ENCODE results near the gene C1QC. TPM values are rescaled to one million over a fixed set of nuclear protein-coding genes. Genes with fewer than 3 reads are reported as not detected.

The C1QC gene
- total and polyA plus RNA-seq, 4 donors: 41.3 to 554 (median 230) TPM

- WGBS, 2 donors: 45 to 48% methylated on average over 5 of the region's 5 CpGs
- ATAC-seq (ENCODE audit: insufficient read depth, low FRiP score) (peak; percentile 72), DNase-seq (peak; percentile 27 to 44 (median 32))
- Histone ChIP-seq H3K4me1 (ENCODE audit: control insufficient read depth in 5 of 5, insufficient read depth in 5 of 5, low read length in 5 of 5) (peaks cover 0 to 8% (median 0%) of the 10 kb centered on the region in 5 donors), H3K4me3 (peak within 1 kb of the TSS; percentile 21), H3K27me3 (ENCODE audit: control insufficient read depth in 3 of 3, insufficient read depth in 3 of 3, low read length in 2 of 3) (peaks cover 0 to 10% (median 0%) of the 10 kb centered on the region in 3 donors), H3K9ac (ENCODE audit: insufficient read depth in 1 of 2, low read length in 2 of 2) (no peak within 1 kb of the TSS), H3K9me3 (ENCODE audit: control insufficient read depth in 4 of 4, insufficient read depth in 3 of 4, low read length in 3 of 4) (no peaks in the 10 kb centered on the region), H3K27ac (ENCODE audit: low read depth in 1 of 2, low read length in 1 of 2) (peak within 1 kb of the TSS in 1 of 2 donors; percentile 13), H3K36me3 (ENCODE audit: control insufficient read depth in 4 of 4, insufficient read depth in 4 of 4, low read length in 4 of 4) (no peaks in the 10 kb centered on the region)
- TF ChIP-seq CTCF (IDR thresholded peaks at IDR 0.05; ENCODE audit: control extremely low read depth, extremely low read depth): no peak
Measured at GRCh38 chr1:22636353-22636752, 7.1 kb upstream of the C1QC start, which contains the start of gene C1QA. Gene C1QA (plus strand): TSS chr1:22636628. CDS start chr1:22637617, 989 bp downstream.

- Histone ChIP-seq H3K4me1 (ENCODE audit: control insufficient read depth in 5 of 5, insufficient read depth in 5 of 5, low read length in 5 of 5) (peaks cover 0 to 11% (median 0%) of the 10 kb centered on the region in 5 donors), H3K9me3 (ENCODE audit: control insufficient read depth in 4 of 4, insufficient read depth in 3 of 4, low read length in 3 of 4) (no peaks in the 10 kb centered on the region), H3K36me3 (ENCODE audit: control insufficient read depth in 4 of 4, insufficient read depth in 4 of 4, low read length in 4 of 4) (no peaks in the 10 kb centered on the region), H3K27ac (ENCODE audit: low read depth in 1 of 2, low read length in 1 of 2) (no peak overlapping the region), H3K4me3 (peak overlapping the region; percentile 21), H3K9ac (ENCODE audit: insufficient read depth in 1 of 2, low read length in 2 of 2) (no peak overlapping the region), H3K27me3 (ENCODE audit: control insufficient read depth in 3 of 3, insufficient read depth in 3 of 3, low read length in 2 of 3) (peaks cover 0 to 7% (median 0%) of the 10 kb centered on the region in 3 donors)
- ATAC-seq (ENCODE audit: insufficient read depth, low FRiP score): no peak
- WGBS, 2 donors: 74 to 80% methylated on average over 6 of the region's 6 CpGs
- DNase-seq: no peak
- no peak for TF ChIP-seq CTCF (IDR thresholded peaks at IDR 0.05; ENCODE audit: control extremely low read depth, extremely low read depth)
Measured at GRCh38 chr1:22636927-22637326, 6.5 kb upstream of the C1QC start.

GRCh38 chr1:22637907-22638445 lies 5.5 kb upstream of the C1QC start:
- Histone ChIP-seq H3K4me1 (ENCODE audit: control insufficient read depth in 5 of 5, insufficient read depth in 5 of 5, low read length in 5 of 5) (peaks cover 0 to 11% (median 0%) of the 10 kb centered on the region in 5 donors), H3K27ac (ENCODE audit: low read depth in 1 of 2, low read length in 1 of 2) (peak overlapping the region in 1 of 2 donors; percentile 13), H3K27me3 (ENCODE audit: control insufficient read depth in 3 of 3, insufficient read depth in 3 of 3, low read length in 2 of 3) (peaks cover 0 to 7% (median 0%) of the 10 kb centered on the region in 3 donors), H3K9me3 (ENCODE audit: control insufficient read depth in 4 of 4, insufficient read depth in 3 of 4, low read length in 3 of 4) (no peaks in the 10 kb centered on the region), H3K9ac (ENCODE audit: insufficient read depth in 1 of 2, low read length in 2 of 2) (no peak overlapping the region), H3K4me3 (no peak overlapping the region), H3K36me3 (ENCODE audit: control insufficient read depth in 4 of 4, insufficient read depth in 4 of 4, low read length in 4 of 4) (no peaks in the 10 kb centered on the region)
- WGBS, 2 donors: 60 to 65% methylated on average over 3 of the region's 3 CpGs
- TF ChIP-seq CTCF (IDR thresholded peaks at IDR 0.05; ENCODE audit: control extremely low read depth, extremely low read depth): no peak
- DNase-seq (no peak), ATAC-seq (ENCODE audit: insufficient read depth, low FRiP score) (no peak)
